ENCODE data around the gene FRMD8.

Gene FRMD8

GRCh38 chr11:65438257-65439151 lies 52.1 kb downstream of the FRMD8 start:
- no peak overlapping the region for H3K4me3 ChIP-seq (ENCODE audit: low read length)
- H4K8ac ChIP-seq (ENCODE audit: low read depth, low read length), result no peak overlapping the region
- no peak overlapping the region for H3K56ac ChIP-seq (ENCODE audit: low read length)
- H3K23ac ChIP-seq (ENCODE audit: low read length), result no peak overlapping the region
- H3K18ac ChIP-seq (ENCODE audit: low read length), result no peak overlapping the region
- H3K36me3 ChIP-seq (ENCODE audit: control insufficient read depth, insufficient read depth, low read length), result no peaks in the 10 kb centered on the region
- H3K9ac ChIP-seq (ENCODE audit: low read length), result no peak overlapping the region
- no peak overlapping the region for H4K5ac ChIP-seq (ENCODE audit: low read length)
- no peaks in the 10 kb centered on the region for H3K79me1 ChIP-seq (ENCODE audit: low read length)
- H3K4me1 ChIP-seq (ENCODE audit: control insufficient read depth, low read depth, low read length), result no peaks in the 10 kb centered on the region
- no peak overlapping the region for H2BK5ac ChIP-seq (ENCODE audit: low read length)
- H3K4ac ChIP-seq (ENCODE audit: low read depth, low read length), result no peak overlapping the region
- no peak for DNase-seq
- no peak overlapping the region for H2AK5ac ChIP-seq (ENCODE audit: low read length)
- no peak overlapping the region for H2BK120ac ChIP-seq (ENCODE audit: low read depth, low read length)
- H3K4me2 ChIP-seq (ENCODE audit: low read length), result no peak overlapping the region
- H3K79me2 ChIP-seq (ENCODE audit: control insufficient read depth, insufficient read depth, low read length), result no peaks in the 10 kb centered on the region
- H3K27me3 ChIP-seq (ENCODE audit: insufficient read depth, low read length, poor library complexity), result no peaks in the 10 kb centered on the region
- no CpG with 5 or more reads among the region's 9 CpGs for WGBS (ENCODE audit: extremely low coverage, insufficient coverage, low lambda C conversion rate)
- no peak overlapping the region for H3K27ac ChIP-seq (ENCODE audit: low read depth, low read length)
- H2BK15ac ChIP-seq (replicated peaks; ENCODE audit: low read depth), result no peak overlapping the region

- Histone ChIP-seq H3K4ac (ENCODE audit: low read depth, low read length) (no peak overlapping the region), H3K56ac (ENCODE audit: low read length) (no peak overlapping the region), H3K79me1 (ENCODE audit: low read length) (no peaks in the 10 kb centered on the region), H3K4me1 (ENCODE audit: control insufficient read depth, low read depth, low read length) (no peaks in the 10 kb centered on the region), H3K9ac (ENCODE audit: low read length) (no peak overlapping the region), H4K5ac (ENCODE audit: low read length) (no peak overlapping the region), H3K36me3 (ENCODE audit: control insufficient read depth, insufficient read depth, low read length) (no peaks in the 10 kb centered on the region), H2AK5ac (ENCODE audit: low read length) (no peak overlapping the region), H3K4me3 (ENCODE audit: low read length) (no peak overlapping the region), H2BK15ac (replicated peaks; ENCODE audit: low read depth) (no peak overlapping the region), H3K4me2 (ENCODE audit: low read length) (no peak overlapping the region), H2BK120ac (ENCODE audit: low read depth, low read length) (no peak overlapping the region), H2BK5ac (ENCODE audit: low read length) (no peak overlapping the region), H3K27ac (ENCODE audit: low read depth, low read length) (no peak overlapping the region), H3K27me3 (ENCODE audit: insufficient read depth, low read length, poor library complexity) (no peaks in the 10 kb centered on the region), H3K23ac (ENCODE audit: low read length) (no peak overlapping the region), H3K18ac (ENCODE audit: low read length) (no peak overlapping the region), H4K8ac (ENCODE audit: low read depth, low read length) (no peak overlapping the region), H3K79me2 (ENCODE audit: control insufficient read depth, insufficient read depth, low read length) (no peaks in the 10 kb centered on the region)
- no CpG with 5 or more reads among the region's 7 CpGs for WGBS (ENCODE audit: extremely low coverage, insufficient coverage, low lambda C conversion rate)
- no peak for DNase-seq
These were observed 53.1 kb downstream of the FRMD8 start for GRCh38 chr11:65439331-65440181.

GRCh38 chr11:65440831-65441499 lies 54.5 kb downstream of the FRMD8 start:
- H3K27ac ChIP-seq (ENCODE audit: low read depth, low read length), result no peak overlapping the region
- no peaks in the 10 kb centered on the region for H3K79me2 ChIP-seq (ENCODE audit: control insufficient read depth, insufficient read depth, low read length)
- no peaks in the 10 kb centered on the region for H3K27me3 ChIP-seq (ENCODE audit: insufficient read depth, low read length, poor library complexity)
- no peak overlapping the region for H3K18ac ChIP-seq (ENCODE audit: low read length)
- H3K23ac ChIP-seq (ENCODE audit: low read length), result no peak overlapping the region
- H2AK5ac ChIP-seq (ENCODE audit: low read length), result no peak overlapping the region
- no peak overlapping the region for H3K56ac ChIP-seq (ENCODE audit: low read length)
- no peak for DNase-seq
- no peak overlapping the region for H2BK15ac ChIP-seq (replicated peaks; ENCODE audit: low read depth)
- no peak overlapping the region for H3K4me3 ChIP-seq (ENCODE audit: low read length)
- H3K9ac ChIP-seq (ENCODE audit: low read length), result peak overlapping the region; percentile 19
- no peak overlapping the region for H3K4me2 ChIP-seq (ENCODE audit: low read length)
- H3K4ac ChIP-seq (ENCODE audit: low read depth, low read length), result no peak overlapping the region
- H2BK5ac ChIP-seq (ENCODE audit: low read length), result no peak overlapping the region
- H2BK120ac ChIP-seq (ENCODE audit: low read depth, low read length), result no peak overlapping the region
- no CpG with 5 or more reads among the region's 8 CpGs for WGBS (ENCODE audit: extremely low coverage, insufficient coverage, low lambda C conversion rate)
- H4K5ac ChIP-seq (ENCODE audit: low read length), result no peak overlapping the region
- no peaks in the 10 kb centered on the region for H3K36me3 ChIP-seq (ENCODE audit: control insufficient read depth, insufficient read depth, low read length)
- no peaks in the 10 kb centered on the region for H3K79me1 ChIP-seq (ENCODE audit: low read length)
- no peaks in the 10 kb centered on the region for H3K4me1 ChIP-seq (ENCODE audit: control insufficient read depth, low read depth, low read length)
- H4K8ac ChIP-seq (ENCODE audit: low read depth, low read length), result no peak overlapping the region

- no peak for DNase-seq
- Histone ChIP-seq H3K4me1 (ENCODE audit: control insufficient read depth, low read depth, low read length) (no peaks in the 10 kb centered on the region), H3K79me1 (ENCODE audit: low read length) (no peaks in the 10 kb centered on the region), H2AK5ac (ENCODE audit: low read length) (no peak overlapping the region), H3K23ac (ENCODE audit: low read length) (peak overlapping the region; percentile 3), H3K56ac (ENCODE audit: low read length) (no peak overlapping the region), H4K8ac (ENCODE audit: low read depth, low read length) (no peak overlapping the region), H3K4ac (ENCODE audit: low read depth, low read length) (no peak overlapping the region), H3K79me2 (ENCODE audit: control insufficient read depth, insufficient read depth, low read length) (no peaks in the 10 kb centered on the region), H2BK120ac (ENCODE audit: low read depth, low read length) (no peak overlapping the region), H3K27me3 (ENCODE audit: insufficient read depth, low read length, poor library complexity) (no peaks in the 10 kb centered on the region), H3K9ac (ENCODE audit: low read length) (no peak overlapping the region), H4K5ac (ENCODE audit: low read length) (no peak overlapping the region), H3K4me3 (ENCODE audit: low read length) (no peak overlapping the region), H3K27ac (ENCODE audit: low read depth, low read length) (no peak overlapping the region), H3K4me2 (ENCODE audit: low read length) (no peak overlapping the region), H2BK15ac (replicated peaks; ENCODE audit: low read depth) (no peak overlapping the region), H3K18ac (ENCODE audit: low read length) (no peak overlapping the region), H3K36me3 (ENCODE audit: control insufficient read depth, insufficient read depth, low read length) (no peaks in the 10 kb centered on the region), H2BK5ac (ENCODE audit: low read length) (no peak overlapping the region)
- WGBS (ENCODE audit: extremely low coverage, insufficient coverage, low lambda C conversion rate), result no CpG with 5 or more reads among the region's 9 CpGs
These were observed 56.5 kb downstream of the FRMD8 start for GRCh38 chr11:65442842-65443331.

GRCh38 chr11:65444314-65445051 lies 58.0 kb downstream of the FRMD8 start:
- H4K5ac ChIP-seq (ENCODE audit: low read length), result no peak overlapping the region
- no peak overlapping the region for H3K56ac ChIP-seq (ENCODE audit: low read length)
- no peaks in the 10 kb centered on the region for H3K27me3 ChIP-seq (ENCODE audit: insufficient read depth, low read length, poor library complexity)
- no peak overlapping the region for H3K18ac ChIP-seq (ENCODE audit: low read length)
- no peak for DNase-seq
- H3K4me2 ChIP-seq (ENCODE audit: low read length), result no peak overlapping the region
- no peak overlapping the region for H2BK5ac ChIP-seq (ENCODE audit: low read length)
- H2BK15ac ChIP-seq (replicated peaks; ENCODE audit: low read depth), result no peak overlapping the region
- peaks cover 4% of the 10 kb centered on the region for H3K4me1 ChIP-seq (ENCODE audit: control insufficient read depth, low read depth, low read length)
- H3K79me1 ChIP-seq (ENCODE audit: low read length), result no peaks in the 10 kb centered on the region
- no peaks in the 10 kb centered on the region for H3K79me2 ChIP-seq (ENCODE audit: control insufficient read depth, insufficient read depth, low read length)
- H3K23ac ChIP-seq (ENCODE audit: low read length), result no peak overlapping the region
- no peak overlapping the region for H2BK120ac ChIP-seq (ENCODE audit: low read depth, low read length)
- H2AK5ac ChIP-seq (ENCODE audit: low read length), result no peak overlapping the region
- WGBS (ENCODE audit: extremely low coverage, insufficient coverage, low lambda C conversion rate), result no CpG with 5 or more reads among the region's 14 CpGs
- H4K8ac ChIP-seq (ENCODE audit: low read depth, low read length), result no peak overlapping the region
- no peak overlapping the region for H3K27ac ChIP-seq (ENCODE audit: low read depth, low read length)
- no peak overlapping the region for H3K9ac ChIP-seq (ENCODE audit: low read length)
- H3K4ac ChIP-seq (ENCODE audit: low read depth, low read length), result no peak overlapping the region
- no peak overlapping the region for H3K4me3 ChIP-seq (ENCODE audit: low read length)
- H3K36me3 ChIP-seq (ENCODE audit: control insufficient read depth, insufficient read depth, low read length), result no peaks in the 10 kb centered on the region

Measured in mesendoderm (in vitro differentiated cells).